HG02981 (cell line): ENCODE data around the gene SEC22A.

ENCODE experiments used
- ATAC-seq: cut with Tn5 transposase; IDR thresholded peaks from one replicate; pipeline ENCODE4 v1.9.1; 2021; ENCODE audit warnings: mild to moderate bottlenecking, moderate library complexity; ENCODE audit not compliant: unreplicated experiment

Gene SEC22A

GRCh38 chr3:123262226-123262625, 60.5 kb downstream of the SEC22A start:
- ATAC-seq, result no peak

GRCh38 chr3:123262868-123263267, 61.1 kb downstream of the SEC22A start:
- ATAC-seq, result no peak

GRCh38 chr3:123263941-123264340, 62.2 kb downstream of the SEC22A start:
- ATAC-seq, result no peak

- no peak for ATAC-seq
Observed at GRCh38 chr3:123267821-123268220, 66.1 kb downstream of the SEC22A start.

- ATAC-seq, result no peak
Observed at GRCh38 chr3:123270818-123271217, 69.1 kb downstream of the SEC22A start.

GRCh38 chr3:123271466-123272159, 69.9 kb downstream of the SEC22A start:
- ATAC-seq, result no peak

GRCh38 chr3:123272547-123272946, 70.8 kb downstream of the SEC22A start:
- ATAC-seq, result no peak

- ATAC-seq, result no peak
Observed at GRCh38 chr3:123275691-123276090, 73.9 kb downstream of the SEC22A start.

- no peak for ATAC-seq
Observed at GRCh38 chr3:123276346-123277006, 74.7 kb downstream of the SEC22A start.

- no peak for ATAC-seq
Observed at GRCh38 chr3:123277106-123277505, 75.4 kb downstream of the SEC22A start.

- ATAC-seq, result no peak
Observed at GRCh38 chr3:123278446-123278845, 76.7 kb downstream of the SEC22A start.

- no peak for ATAC-seq
Observed at GRCh38 chr3:123279121-123279520, 77.4 kb downstream of the SEC22A start.

- ATAC-seq, result no peak
Observed at GRCh38 chr3:123281406-123281805, 79.7 kb downstream of the SEC22A start.

GRCh38 chr3:123281929-123282328, 80.2 kb downstream of the SEC22A start:
- no peak for ATAC-seq

GRCh38 chr3:123282461-123282860, 80.7 kb downstream of the SEC22A start:
- ATAC-seq, result no peak

- ATAC-seq, result no peak
Observed at GRCh38 chr3:123283074-123283473, 81.3 kb downstream of the SEC22A start.

- ATAC-seq, result no peak
Observed at GRCh38 chr3:123283657-123284398, 82.1 kb downstream of the SEC22A start.

GRCh38 chr3:123284399-123285010, 82.8 kb downstream of the SEC22A start:
- ATAC-seq, result no peak

GRCh38 chr3:123285066-123285465, 83.3 kb downstream of the SEC22A start:
- ATAC-seq, result no peak

GRCh38 chr3:123285479-123285878, 83.7 kb downstream of the SEC22A start:
- no peak for ATAC-seq

- ATAC-seq, result no peak
Observed at GRCh38 chr3:123285931-123286307, 84.2 kb downstream of the SEC22A start.
